HG03196 (cell line): ENCODE measurements around the gene PIK3CB.
"Not testable (repeated sequence)": the region's sequence is repeated elsewhere in the genome, so short reads cannot be mapped to it uniquely, and the experiment has no call there.

ENCODE experiments used
- ATAC-seq: cut with Tn5 transposase; IDR thresholded peaks from one replicate; pipeline ENCODE4 v1.9.1; 2021; ENCODE audit not compliant: unreplicated experiment

PIK3CB gene

GRCh38 chr3:138848696-138849095 is 14.0 kb upstream of the PIK3CB start:
- no peak for ATAC-seq

- not testable (repeated sequence) for ATAC-seq
Measured at GRCh38 chr3:138846824-138847223, 12.1 kb upstream of the PIK3CB start.

GRCh38 chr3:138846262-138846791 is 11.6 kb upstream of the PIK3CB start:
- no peak for ATAC-seq

DNA sequence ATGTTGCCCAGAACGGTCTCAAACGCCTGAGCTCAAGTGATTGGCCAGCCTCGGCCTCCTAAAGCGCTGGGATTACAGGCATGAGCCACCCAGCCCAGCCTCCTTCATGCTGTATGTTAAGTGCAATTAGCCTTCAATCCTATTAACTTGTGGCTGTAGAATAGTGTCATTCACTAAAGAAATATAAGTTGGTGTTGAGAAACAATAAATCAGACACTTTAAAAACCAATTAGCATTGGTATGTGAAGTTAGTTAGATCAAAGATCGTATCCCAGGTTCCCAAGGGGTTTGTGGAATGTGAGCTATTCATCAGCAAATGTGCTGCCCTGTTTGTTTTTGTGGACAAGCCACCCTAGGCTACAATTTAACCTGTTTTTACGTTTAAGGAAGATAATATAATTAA is 11.0 kb upstream of the PIK3CB start:
- no peak for ATAC-seq

GRCh38 chr3:138845181-138845601 is 10.5 kb upstream of the PIK3CB start:
- no peak for ATAC-seq

GRCh38 chr3:138842483-138843188 is 7.9 kb upstream of the PIK3CB start:
- no peak for ATAC-seq

- ATAC-seq, result not testable (repeated sequence)
Measured at GRCh38 chr3:138838385-138838784, 3.7 kb upstream of the PIK3CB start.

- ATAC-seq, result not testable (repeated sequence)
Measured at GRCh38 chr3:138835846-138836245, 1.1 kb upstream of the PIK3CB start.

DNA sequence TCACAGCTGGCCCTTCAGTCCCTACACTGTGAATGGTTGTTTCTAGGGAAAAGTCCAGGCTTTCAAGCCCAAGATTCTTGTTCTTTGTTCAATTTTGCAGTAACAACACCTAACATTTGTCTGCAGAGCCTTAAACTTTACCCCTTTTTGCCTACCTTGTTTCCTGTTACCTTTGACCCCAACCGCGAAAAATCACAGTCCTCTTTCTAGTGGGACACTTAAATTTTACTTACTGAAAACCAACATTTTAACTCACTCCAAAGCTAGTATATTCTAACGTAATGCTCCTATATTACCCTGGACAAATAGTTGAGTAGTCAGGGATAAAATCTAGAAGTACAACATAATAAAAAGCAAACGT is 649 bp upstream of the PIK3CB start:
- ATAC-seq, result no peak

- peak; percentile 43 for ATAC-seq
Measured at GRCh38 chr3:138833899-138834595, 681 bp downstream of the PIK3CB start.

DNA sequence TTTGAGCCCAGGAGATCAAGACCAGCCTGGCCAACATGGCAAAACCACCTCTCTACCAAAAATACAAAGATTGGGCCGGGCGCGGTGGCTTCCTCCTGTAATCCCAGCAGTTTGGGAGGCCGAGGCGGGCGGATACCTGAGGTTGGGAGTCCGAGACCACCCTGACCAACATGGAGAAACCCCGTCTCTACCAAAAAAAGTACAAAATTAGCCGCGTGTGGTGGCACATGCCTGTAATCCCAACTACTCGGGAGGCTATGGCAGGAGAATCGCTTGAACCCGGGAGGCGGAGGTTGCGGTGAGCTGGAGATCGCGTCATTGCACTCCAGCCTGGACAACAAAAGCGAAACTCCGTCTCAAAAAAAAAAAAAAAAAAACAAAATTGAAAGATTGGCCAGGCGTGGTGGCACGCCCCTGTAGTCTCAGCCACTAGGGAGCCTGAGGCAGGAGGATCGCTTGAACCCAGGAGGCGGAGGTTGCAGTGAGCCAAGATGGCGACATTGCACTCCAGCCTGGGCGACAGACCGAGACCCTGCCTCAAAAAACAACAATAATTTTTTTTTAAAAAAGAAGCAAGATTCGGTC is 2.2 kb downstream of the PIK3CB start:
- not testable (repeated sequence) for ATAC-seq

DNA sequence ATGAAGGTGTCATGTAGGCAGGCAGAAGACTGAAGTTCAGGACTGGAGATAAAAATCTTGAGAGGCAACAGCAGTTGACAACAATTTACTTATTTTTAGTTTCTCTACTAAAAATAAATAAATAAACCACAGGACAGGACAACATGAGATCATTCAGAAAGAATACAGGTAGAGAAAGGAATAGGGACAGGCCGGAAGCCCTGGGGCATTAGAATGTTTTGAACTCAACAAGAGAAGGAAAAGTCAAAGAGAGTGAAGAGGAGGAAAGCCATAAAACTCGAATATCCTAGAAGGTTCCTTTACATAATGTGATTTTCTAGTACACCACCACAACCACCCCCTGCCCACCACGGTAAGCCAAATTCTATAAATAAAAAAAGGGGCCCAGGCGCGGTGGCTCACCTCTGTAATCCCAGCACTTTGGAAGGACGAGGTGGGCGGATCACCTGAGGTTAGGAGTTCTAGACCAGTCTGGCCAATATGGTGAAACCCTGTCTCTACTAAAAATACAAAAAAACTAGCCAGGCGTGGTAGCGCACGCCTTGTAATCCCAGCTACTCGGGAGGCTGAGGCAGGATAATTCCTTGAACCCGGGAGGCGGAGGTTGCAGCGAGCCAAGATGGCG is 4.7 kb downstream of the PIK3CB start:
- no peak for ATAC-seq

DNA sequence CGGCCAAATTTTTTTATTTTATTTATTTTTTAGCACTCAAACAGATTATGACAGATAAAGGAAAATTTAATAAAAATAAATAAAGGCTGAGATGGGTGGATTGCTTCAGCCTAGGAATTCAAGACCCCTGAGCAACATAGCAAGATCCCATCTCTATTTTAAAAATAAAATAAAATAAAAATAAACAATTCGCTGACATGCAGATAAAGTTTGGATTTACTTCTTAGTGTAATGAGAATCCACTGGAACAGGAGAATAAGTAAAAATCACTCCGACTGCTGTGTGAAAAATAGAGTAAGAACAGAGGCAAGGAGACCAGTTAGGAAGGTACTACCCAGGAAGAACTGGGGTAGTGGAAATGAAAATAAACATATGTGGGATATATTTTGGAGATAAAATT is 5.6 kb downstream of the PIK3CB start:
- ATAC-seq, result no peak

DNA sequence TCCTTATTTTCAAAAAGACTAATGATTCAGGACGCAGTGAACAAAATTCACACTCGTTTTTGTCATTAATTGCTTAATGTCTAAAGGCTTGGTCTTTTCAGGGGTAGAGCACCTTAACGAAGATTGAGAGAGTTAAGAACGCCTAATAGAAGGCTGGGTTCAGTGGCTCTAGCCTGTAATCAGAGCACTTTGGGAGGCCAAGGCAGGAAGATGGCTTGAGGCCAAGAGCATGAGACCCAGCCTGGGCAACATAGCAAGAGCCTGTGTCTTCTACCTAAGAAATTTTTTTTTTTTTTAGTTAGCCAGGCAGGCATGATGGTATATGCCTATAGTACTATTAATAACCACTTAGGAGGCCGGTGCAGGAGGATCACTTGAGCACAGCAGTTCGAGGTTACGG is 7.5 kb downstream of the PIK3CB start:
- no peak for ATAC-seq

- ATAC-seq, result no peak
Measured at GRCh38 chr3:138825336-138825735, 9.4 kb downstream of the PIK3CB start.

GRCh38 chr3:138824114-138824506 is 10.6 kb downstream of the PIK3CB start:
- ATAC-seq, result no peak

GRCh38 chr3:138820379-138820778 is 14.3 kb downstream of the PIK3CB start:
- not testable (repeated sequence) for ATAC-seq

GRCh38 chr3:138818185-138818860 is 16.4 kb downstream of the PIK3CB start:
- no peak for ATAC-seq

DNA sequence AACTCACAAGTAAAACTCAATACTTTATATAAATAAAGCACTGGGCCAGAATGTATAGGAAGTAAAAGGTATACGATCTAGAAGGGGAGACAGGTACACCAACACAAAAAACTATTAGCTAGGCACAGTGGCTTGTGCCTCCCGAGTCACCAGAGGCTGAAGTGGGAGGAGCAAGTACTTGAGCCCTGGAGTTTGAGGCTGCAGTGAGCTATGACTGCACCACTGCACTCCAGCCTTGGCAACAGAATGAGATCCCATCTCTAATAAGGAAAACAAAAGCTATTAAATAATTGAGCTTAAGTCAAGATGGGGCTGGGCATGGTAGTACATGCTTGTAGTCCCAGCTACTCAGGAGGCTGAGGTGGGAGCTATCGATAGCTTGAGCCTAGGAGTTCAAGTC is 17.0 kb downstream of the PIK3CB start:
- no peak for ATAC-seq

- no peak for ATAC-seq
Measured at GRCh38 chr3:138812806-138813205, 21.9 kb downstream of the PIK3CB start.
